Measurements from ENCODE around the gene TRAPPC10. TPM values are rescaled to one million over a fixed set of nuclear protein-coding genes. Genes with fewer than 3 reads are reported as not detected.
A peak's percentile ranks its signal among the peaks of the same experiment; 100 is the strongest.
"Not testable (repeated sequence)": the region's sequence is repeated elsewhere in the genome, so short reads cannot be mapped to it uniquely, and the experiment has no call there.

TRAPPC10 gene
- total RNA-seq, 1 donor from 2014 or later, result 16.8 TPM

- no peak for TF ChIP-seq CTCF (IDR thresholded peaks at IDR 0.05; ENCODE audit: insufficient read depth, low read length, severe bottlenecking)
- peaks cover 44% of the 10 kb centered on the region for H3K36me3 ChIP-seq (ENCODE audit: control insufficient read depth, insufficient read depth, low read length)
- DNase-seq (ENCODE audit: low read depth), result no peak
- no peak for FAIRE-seq
- no peak overlapping the region for H3K4me3 ChIP-seq (ENCODE audit: low read depth, low read length)
- no peaks in the 10 kb centered on the region for H3K27me3 ChIP-seq (ENCODE audit: control insufficient read depth, insufficient read depth, low read length)
Observed at GRCh38 chr21:44089001-44089911, 77.1 kb downstream of the TRAPPC10 start.

DNA sequence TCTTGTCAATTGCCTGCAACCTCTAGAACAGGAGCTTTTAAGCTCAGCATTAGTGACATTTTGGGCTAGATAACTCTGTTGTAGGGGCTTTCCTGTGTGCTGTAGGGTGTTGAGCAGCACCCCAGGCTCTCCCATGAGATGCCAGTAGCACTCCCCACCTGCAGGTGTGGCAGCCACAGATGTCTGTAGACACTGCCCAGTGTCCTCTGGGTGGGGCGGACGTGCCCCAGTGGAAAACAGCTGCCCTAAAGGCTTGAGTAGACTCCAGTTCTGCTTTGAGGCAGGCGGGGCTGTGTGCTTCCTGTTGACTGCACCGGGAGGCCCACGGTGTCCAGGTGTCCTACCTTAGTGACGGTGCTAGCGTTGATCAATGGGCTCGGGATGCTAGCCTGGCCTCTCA, 78.2 kb downstream of the TRAPPC10 start:
- Histone ChIP-seq H3K36me3 (ENCODE audit: control insufficient read depth, insufficient read depth, low read length) (peaks cover 38% of the 10 kb centered on the region), H3K4me3 (ENCODE audit: low read depth, low read length) (no peak overlapping the region), H3K27me3 (ENCODE audit: control insufficient read depth, insufficient read depth, low read length) (no peaks in the 10 kb centered on the region)
- no peak for TF ChIP-seq CTCF (IDR thresholded peaks at IDR 0.05; ENCODE audit: insufficient read depth, low read length, severe bottlenecking)
- FAIRE-seq, result peak; percentile 13
- no peak for DNase-seq (ENCODE audit: low read depth)

DNA sequence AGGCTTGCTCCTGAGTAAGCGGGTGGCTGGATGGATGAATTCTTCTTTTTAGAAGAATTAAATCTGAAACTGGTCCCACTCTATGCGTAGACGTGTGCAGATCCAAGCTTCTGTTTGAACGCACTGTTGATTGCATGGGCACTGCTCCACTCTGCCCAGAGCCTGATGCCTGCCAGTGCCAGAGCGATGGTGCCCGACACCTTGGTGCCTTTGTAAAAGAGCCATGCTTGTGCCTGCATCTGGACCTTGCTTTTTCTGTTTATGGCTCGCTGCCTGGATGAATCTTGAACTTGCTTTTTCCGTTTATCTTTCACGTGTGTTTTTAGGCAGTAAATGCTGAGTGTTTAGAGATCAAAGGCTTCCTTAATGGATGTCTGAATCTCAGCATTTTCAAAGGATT, 80.1 kb downstream of the TRAPPC10 start:
- no peak for DNase-seq (ENCODE audit: low read depth)

GRCh38 chr21:44093761-44094160, 81.7 kb downstream of the TRAPPC10 start:
- Histone ChIP-seq H3K36me3 (ENCODE audit: control insufficient read depth, insufficient read depth, low read length) (peaks cover 22% of the 10 kb centered on the region), H3K27me3 (ENCODE audit: control insufficient read depth, insufficient read depth, low read length) (no peaks in the 10 kb centered on the region), H3K4me3 (ENCODE audit: low read depth, low read length) (no peak overlapping the region)
- FAIRE-seq, result no peak
- DNase-seq (ENCODE audit: low read depth), result no peak
- TF ChIP-seq CTCF (IDR thresholded peaks at IDR 0.05; ENCODE audit: insufficient read depth, low read length, severe bottlenecking), result no peak

More for the DNA sequence above, 80.1 kb downstream of the TRAPPC10 start:
- Histone ChIP-seq H3K27me3 (ENCODE audit: control insufficient read depth, insufficient read depth, low read length) (no peaks in the 10 kb centered on the region), H3K36me3 (ENCODE audit: control insufficient read depth, insufficient read depth, low read length) (peaks cover 28% of the 10 kb centered on the region), H3K4me3 (ENCODE audit: low read depth, low read length) (no peak overlapping the region)
- FAIRE-seq, result no peak
- no peak for TF ChIP-seq CTCF (IDR thresholded peaks at IDR 0.05; ENCODE audit: insufficient read depth, low read length, severe bottlenecking)

GRCh38 chr21:44094832-44095231, 82.7 kb downstream of the TRAPPC10 start:
- FAIRE-seq, result no peak
- TF ChIP-seq CTCF (IDR thresholded peaks at IDR 0.05; ENCODE audit: insufficient read depth, low read length, severe bottlenecking), result no peak
- Histone ChIP-seq H3K36me3 (ENCODE audit: control insufficient read depth, insufficient read depth, low read length) (peaks cover 14% of the 10 kb centered on the region), H3K4me3 (ENCODE audit: low read depth, low read length) (no peak overlapping the region), H3K27me3 (ENCODE audit: control insufficient read depth, insufficient read depth, low read length) (no peaks in the 10 kb centered on the region)
- DNase-seq (ENCODE audit: low read depth), result no peak

GRCh38 chr21:44098507-44098906, 86.4 kb downstream of the TRAPPC10 start:
- not testable (repeated sequence) for DNase-seq (ENCODE audit: low read depth); H3K36me3 ChIP-seq (ENCODE audit: control insufficient read depth, insufficient read depth, low read length); H3K27me3 ChIP-seq (ENCODE audit: control insufficient read depth, insufficient read depth, low read length); H3K4me3 ChIP-seq (ENCODE audit: low read depth, low read length)
- FAIRE-seq, result peak; percentile 70

- not testable (repeated sequence) for H3K36me3 ChIP-seq (ENCODE audit: control insufficient read depth, insufficient read depth, low read length); H3K27me3 ChIP-seq (ENCODE audit: control insufficient read depth, insufficient read depth, low read length); DNase-seq (ENCODE audit: low read depth); FAIRE-seq; H3K4me3 ChIP-seq (ENCODE audit: low read depth, low read length)
Observed at GRCh38 chr21:44098964-44099363, 86.9 kb downstream of the TRAPPC10 start.

- not testable (repeated sequence) for H3K27me3 ChIP-seq (ENCODE audit: control insufficient read depth, insufficient read depth, low read length); DNase-seq (ENCODE audit: low read depth); FAIRE-seq; H3K36me3 ChIP-seq (ENCODE audit: control insufficient read depth, insufficient read depth, low read length)
- peak within 1 kb of the TSS; percentile 32 for H3K4me3 ChIP-seq (ENCODE audit: low read depth, low read length)
Observed at GRCh38 chr21:44107026-44107501, 95.0 kb downstream of the TRAPPC10 start, which contains the start of gene PWP2. TSS of gene PWP2 (plus strand) at chr21:44107399. CDS start at chr21:44107417, 18 bp downstream.

- not testable (repeated sequence) for H3K4me3 ChIP-seq (ENCODE audit: low read depth, low read length); FAIRE-seq; H3K27me3 ChIP-seq (ENCODE audit: control insufficient read depth, insufficient read depth, low read length); H3K36me3 ChIP-seq (ENCODE audit: control insufficient read depth, insufficient read depth, low read length); DNase-seq (ENCODE audit: low read depth)
Observed at GRCh38 chr21:44107589-44107988, 95.5 kb downstream of the TRAPPC10 start.
